Left renal cortex interstitium (tissue), 4 donors: Measurements from ENCODE around the gene MAPK9. TPM values are rescaled to one million over a fixed set of nuclear protein-coding genes. Genes with fewer than 3 reads are reported as not detected.
"Not testable (repeated sequence)": the region's sequence is repeated elsewhere in the genome, so short reads cannot be mapped to it uniquely, and the experiment has no call there.

ENCODE experiments used
- DNase-seq, 4 donors: peaks; one replicate each; pipeline ENCODE4 v3.0.0-alpha.2; 2013; ENCODE audit warnings: low read depth in 4 of 4, low spot score in 2 of 4, missing footprints in 1 of 4
- polyA plus RNA-seq, 4 donors: library from polyadenylated mRNA; unstranded; fragments of 120-200 nt; gene quantifications; one replicate each; pipeline ENCODE4 v1.2.1, GENCODE V29; 2013; ENCODE audit not compliant: insufficient read length in 4 of 4

MAPK9 gene
- polyA plus RNA-seq, 4 donors, result 37.5 to 40.2 (median 39.9) TPM

- no peak for DNase-seq
These were observed 36.6 kb upstream of the MAPK9 start for GRCh38 chr5:180328296-180329137.

GRCh38 chr5:180326989-180327565 lies 35.2 kb upstream of the MAPK9 start:
- DNase-seq, result no peak

- DNase-seq, result no peak
These were observed 32.7 kb upstream of the MAPK9 start for GRCh38 chr5:180324601-180324950.

GRCh38 chr5:180323941-180324600 lies 32.2 kb upstream of the MAPK9 start:
- no peak for DNase-seq

- DNase-seq, result no peak
These were observed 31.3 kb upstream of the MAPK9 start for GRCh38 chr5:180323160-180323559.

- no peak for DNase-seq
These were observed 26.7 kb upstream of the MAPK9 start for GRCh38 chr5:180318456-180319089.

- DNase-seq, result no peak
These were observed 24.7 kb upstream of the MAPK9 start for GRCh38 chr5:180316586-180316985.

- DNase-seq, result no peak
These were observed 23.9 kb upstream of the MAPK9 start for GRCh38 chr5:180315762-180316212.

GRCh38 chr5:180313677-180314505 lies 22.0 kb upstream of the MAPK9 start:
- DNase-seq, result peak in 2 of 4 donors; percentile 61 to 75

GRCh38 chr5:180311216-180311615 lies 19.3 kb upstream of the MAPK9 start:
- DNase-seq, result no peak

GRCh38 chr5:180306796-180307195 lies 14.9 kb upstream of the MAPK9 start:
- no peak for DNase-seq

GRCh38 chr5:180305481-180305880 lies 13.6 kb upstream of the MAPK9 start:
- DNase-seq, result no peak

GRCh38 chr5:180304431-180305375 lies 12.8 kb upstream of the MAPK9 start:
- DNase-seq, result no peak

- no peak for DNase-seq
These were observed 12.1 kb upstream of the MAPK9 start for GRCh38 chr5:180304016-180304292.

GRCh38 chr5:180303226-180304015 lies 11.5 kb upstream of the MAPK9 start:
- DNase-seq, result no peak

GRCh38 chr5:180302256-180302655 lies 10.4 kb upstream of the MAPK9 start:
- no peak for DNase-seq

- DNase-seq, result no peak
These were observed 9.4 kb upstream of the MAPK9 start for GRCh38 chr5:180301253-180301652.

GRCh38 chr5:180299526-180299925 lies 7.6 kb upstream of the MAPK9 start:
- no peak for DNase-seq

GRCh38 chr5:180299014-180299413 lies 7.1 kb upstream of the MAPK9 start:
- not testable (repeated sequence) for DNase-seq
